ENCODE data around the gene NT5C2.
"Not testable (repeated sequence)": the region's sequence is repeated elsewhere in the genome, so short reads cannot be mapped to it uniquely, and the experiment has no call there.

The NT5C2 gene

DNA sequence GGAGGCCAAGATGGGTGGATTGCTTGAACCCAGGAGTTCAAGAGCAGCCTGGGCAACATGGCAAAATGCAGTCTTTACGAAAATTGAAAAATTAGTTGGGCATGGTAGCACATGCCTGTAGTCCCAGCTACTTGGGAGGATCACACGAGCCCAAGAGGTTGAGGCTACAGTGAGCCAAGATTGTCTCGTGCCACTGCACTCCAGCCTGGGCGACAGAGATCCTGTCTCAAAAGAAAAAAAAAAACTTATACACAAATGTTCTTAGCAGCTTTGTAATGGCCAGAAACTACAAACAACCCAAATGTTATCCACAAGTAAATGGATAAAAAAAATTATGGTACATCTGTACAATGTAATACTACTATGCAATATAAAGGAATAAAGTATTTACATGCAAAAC, 12.6 kb downstream of the NT5C2 start:
- Histone ChIP-seq H3K36me3 (ENCODE audit: insufficient read depth, low read length) (no peaks in the 10 kb centered on the region), H3K4me3 (no peak overlapping the region), H3K9ac (ENCODE audit: insufficient read length) (no peak overlapping the region), H3K27ac (no peak overlapping the region), H3K9me3 (ENCODE audit: low read depth, low read length) (no peaks in the 10 kb centered on the region)
- DNase-seq (ENCODE audit: low read depth, low spot score), result no peak
- no peak for TF ChIP-seq FOXP2 (optimal IDR thresholded peaks at IDR 0.05; ENCODE audit: control extremely low read depth, extremely low read length, insufficient read depth)
- TF ChIP-seq EZH2 (IDR thresholded peaks at IDR 0.05), result no peak
- no peak for TF ChIP-seq POLR2AphosphoS5 (IDR thresholded peaks at IDR 0.05; ENCODE audit: borderline replicate concordance, low read depth, low read length)

DNA sequence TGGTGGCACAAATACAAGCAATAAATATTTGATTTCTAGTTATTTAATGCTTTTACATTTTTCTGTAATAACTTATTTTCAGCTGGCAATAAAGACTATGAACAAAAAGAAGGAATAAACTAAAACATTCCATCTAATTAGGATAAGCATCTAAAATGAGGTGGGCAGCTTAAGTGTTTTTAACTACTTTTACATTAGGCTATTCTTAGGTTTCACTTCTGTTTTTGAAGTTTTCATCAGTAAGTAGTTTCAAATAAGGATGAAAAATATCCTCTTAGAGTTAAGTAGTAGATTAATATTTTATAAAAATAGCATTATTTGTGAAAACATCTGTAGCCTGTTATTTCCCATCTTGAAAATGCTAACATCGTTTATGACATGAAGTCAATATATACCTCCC, 15.9 kb downstream of the NT5C2 start:
- Histone ChIP-seq H3K9ac (ENCODE audit: insufficient read length) (no peak overlapping the region), H3K9me3 (ENCODE audit: low read depth, low read length) (no peaks in the 10 kb centered on the region), H3K27ac (no peak overlapping the region), H3K36me3 (ENCODE audit: insufficient read depth, low read length) (peaks cover 6% of the 10 kb centered on the region; the same call in 1 of the 2 replicates), H3K4me3 (no peak overlapping the region)
- no peak for DNase-seq (ENCODE audit: low read depth, low spot score)
- TF ChIP-seq EZH2 (IDR thresholded peaks at IDR 0.05), result no peak
- no peak for TF ChIP-seq FOXP2 (optimal IDR thresholded peaks at IDR 0.05; ENCODE audit: control extremely low read depth, extremely low read length, insufficient read depth)
- no peak for TF ChIP-seq POLR2AphosphoS5 (IDR thresholded peaks at IDR 0.05; ENCODE audit: borderline replicate concordance, low read depth, low read length)

DNA sequence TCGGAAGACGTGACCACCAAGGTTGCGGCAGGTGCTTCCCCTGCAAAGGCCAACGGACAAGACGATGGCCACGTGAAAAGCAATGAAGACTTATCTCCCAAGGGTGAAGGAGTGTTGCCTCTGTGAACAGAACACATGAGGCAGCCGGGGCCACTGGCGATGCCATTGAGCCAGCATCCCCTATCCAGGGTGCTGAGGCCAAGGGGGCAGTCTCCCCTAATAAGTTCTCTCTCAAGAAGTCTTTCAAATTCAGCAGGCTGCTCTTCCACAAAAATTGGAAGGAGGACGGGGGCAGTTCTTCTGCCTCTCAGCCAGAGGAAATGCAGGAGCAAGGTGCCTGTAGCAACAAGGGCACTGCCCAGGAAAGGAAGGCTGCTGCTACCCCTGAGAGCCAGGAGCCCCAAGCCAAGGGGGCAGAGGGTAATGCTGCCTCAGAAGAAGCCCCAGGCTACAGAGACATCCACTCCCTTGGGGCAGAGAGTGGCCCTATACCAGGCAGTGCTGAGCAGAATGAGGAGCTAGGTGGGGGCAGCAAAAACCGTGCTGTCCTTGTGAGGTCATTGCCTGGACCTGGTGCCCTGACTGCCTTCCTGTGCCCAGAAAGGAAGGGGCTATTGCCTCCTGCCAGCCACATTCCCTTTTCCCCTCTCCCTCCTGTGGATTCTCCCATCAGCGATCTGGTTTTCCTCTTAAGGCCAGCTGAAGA, 17.3 kb downstream of the NT5C2 start:
- H3K36me3 ChIP-seq (ENCODE audit: insufficient read depth, low read length), result peaks cover 6% of the 10 kb centered on the region; the same call in 1 of the 2 replicates
- no peak overlapping the region for H3K9ac ChIP-seq (ENCODE audit: insufficient read length)

DNA sequence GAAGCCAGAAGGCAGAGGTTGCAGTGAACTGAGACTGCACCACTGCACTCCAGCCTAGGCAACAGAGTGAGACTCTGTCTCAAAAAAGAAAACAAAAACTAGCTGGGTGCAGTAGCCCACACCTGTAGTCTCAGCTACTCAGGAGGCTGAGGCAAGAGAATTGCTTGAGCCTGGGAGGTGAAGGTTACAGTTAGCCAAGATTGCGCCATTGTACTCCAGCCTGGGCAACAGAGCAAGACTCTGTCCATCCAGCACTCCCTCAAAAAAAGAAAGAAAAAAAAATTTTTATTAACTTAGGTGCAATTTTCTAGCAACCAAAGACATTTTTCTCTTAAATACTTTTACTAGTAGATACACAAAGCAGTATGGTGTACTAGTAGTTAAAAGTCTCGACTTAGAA, 18.7 kb downstream of the NT5C2 start:
- not testable (repeated sequence) for H3K4me3 ChIP-seq; H3K9me3 ChIP-seq (ENCODE audit: low read depth, low read length); DNase-seq (ENCODE audit: low read depth, low spot score); H3K27ac ChIP-seq; H3K9ac ChIP-seq (ENCODE audit: insufficient read length); H3K36me3 ChIP-seq (ENCODE audit: insufficient read depth, low read length)

More for the DNA sequence above, 17.3 kb downstream of the NT5C2 start:
- Histone ChIP-seq H3K4me3 (no peak overlapping the region), H3K27ac (no peak overlapping the region), H3K9me3 (ENCODE audit: low read depth, low read length) (no peaks in the 10 kb centered on the region)
- TF ChIP-seq EZH2 (IDR thresholded peaks at IDR 0.05) (no peak), FOXP2 (optimal IDR thresholded peaks at IDR 0.05; ENCODE audit: control extremely low read depth, extremely low read length, insufficient read depth) (no peak), POLR2AphosphoS5 (IDR thresholded peaks at IDR 0.05; ENCODE audit: borderline replicate concordance, low read depth, low read length) (no peak)
- no peak for DNase-seq (ENCODE audit: low read depth, low spot score)

GRCh38 chr10:103171278-103171677, 21.8 kb downstream of the NT5C2 start:
- TF ChIP-seq POLR2AphosphoS5 (IDR thresholded peaks at IDR 0.05; ENCODE audit: borderline replicate concordance, low read depth, low read length) (no peak), FOXP2 (optimal IDR thresholded peaks at IDR 0.05; ENCODE audit: control extremely low read depth, extremely low read length, insufficient read depth) (no peak), EZH2 (IDR thresholded peaks at IDR 0.05) (no peak)
- H3K36me3 ChIP-seq (ENCODE audit: insufficient read depth, low read length), result peaks cover 6% of the 10 kb centered on the region; the same call in 1 of the 2 replicates
- H3K27ac ChIP-seq, result no peak overlapping the region

DNA sequence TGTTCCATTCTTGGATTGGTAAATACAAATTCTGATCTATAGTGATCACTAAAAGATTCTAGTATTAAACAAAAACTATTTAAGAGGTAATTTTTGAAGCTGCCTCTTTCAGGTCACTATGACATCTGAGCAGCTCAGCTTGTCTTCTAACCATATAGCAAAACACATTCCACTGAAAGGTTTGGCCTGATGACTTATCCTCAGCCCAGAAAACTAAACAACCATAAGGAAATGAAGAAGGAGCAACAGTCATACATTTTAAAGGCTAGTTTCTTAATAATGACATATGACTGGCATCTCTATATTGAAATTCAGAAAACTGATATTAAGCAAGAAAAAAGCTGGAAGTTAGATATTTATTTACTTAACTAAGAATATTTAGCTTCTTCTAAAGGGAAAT, 24.6 kb downstream of the NT5C2 start:
- no peak for DNase-seq (ENCODE audit: low read depth, low spot score)
- Histone ChIP-seq H3K27ac (no peak overlapping the region), H3K9ac (ENCODE audit: insufficient read length) (no peak overlapping the region), H3K4me3 (no peak overlapping the region), H3K36me3 (ENCODE audit: insufficient read depth, low read length) (peaks cover 6% of the 10 kb centered on the region; the same call in 1 of the 2 replicates), H3K9me3 (ENCODE audit: low read depth, low read length) (no peaks in the 10 kb centered on the region)
- no peak for TF ChIP-seq FOXP2 (optimal IDR thresholded peaks at IDR 0.05; ENCODE audit: control extremely low read depth, extremely low read length, insufficient read depth)
- TF ChIP-seq POLR2AphosphoS5 (IDR thresholded peaks at IDR 0.05; ENCODE audit: borderline replicate concordance, low read depth, low read length), result no peak
- TF ChIP-seq EZH2 (IDR thresholded peaks at IDR 0.05), result no peak

More at GRCh38 chr10:103171278-103171677, 21.8 kb downstream of the NT5C2 start:
- Histone ChIP-seq H3K9ac (ENCODE audit: insufficient read length) (no peak overlapping the region), H3K4me3 (no peak overlapping the region), H3K9me3 (ENCODE audit: low read depth, low read length) (no peaks in the 10 kb centered on the region)
- DNase-seq (ENCODE audit: low read depth, low spot score), result no peak

DNA sequence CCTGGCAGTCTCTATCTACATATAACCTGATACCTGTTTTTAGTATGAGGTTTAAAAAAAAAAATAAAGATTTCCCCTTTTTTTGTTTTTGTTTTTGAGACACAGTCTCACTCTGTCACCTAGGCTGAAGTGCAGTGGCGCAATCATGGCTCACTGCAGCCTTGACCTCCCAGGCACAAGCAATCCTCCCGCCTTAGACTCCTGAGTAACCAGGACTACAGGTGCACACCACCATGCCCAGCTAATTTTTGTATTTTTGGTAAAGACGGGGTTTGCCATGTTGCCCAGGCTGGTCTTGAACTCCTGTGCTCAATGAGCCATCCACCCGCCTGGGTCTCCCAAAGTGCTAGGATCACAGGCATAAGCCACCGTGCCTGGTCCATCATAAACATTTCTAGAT, 25.5 kb downstream of the NT5C2 start:
- not testable (repeated sequence) for H3K4me3 ChIP-seq; H3K36me3 ChIP-seq (ENCODE audit: insufficient read depth, low read length); H3K9ac ChIP-seq (ENCODE audit: insufficient read length); H3K9me3 ChIP-seq (ENCODE audit: low read depth, low read length); DNase-seq (ENCODE audit: low read depth, low spot score); H3K27ac ChIP-seq

DNA sequence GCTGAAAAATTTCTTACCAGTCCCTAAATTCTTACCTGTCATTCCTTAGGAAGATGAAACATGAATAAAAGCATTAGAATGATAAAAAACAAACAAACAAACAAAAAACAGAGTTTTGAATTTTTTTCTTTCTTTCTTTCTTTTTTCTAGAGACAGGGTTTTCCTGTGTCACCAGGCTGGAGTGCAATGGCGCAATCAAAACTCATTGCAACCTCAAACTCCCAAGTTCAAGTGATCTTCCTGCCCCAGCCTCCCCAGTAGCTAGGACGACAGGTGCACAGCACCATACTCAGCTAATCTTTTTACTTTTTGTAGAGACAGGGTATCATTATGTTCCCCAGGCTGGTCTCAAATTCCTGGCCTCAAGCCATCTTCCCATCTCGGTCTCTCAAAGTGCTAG, 26.5 kb downstream of the NT5C2 start:
- Histone ChIP-seq H3K9me3 (ENCODE audit: low read depth, low read length) (no peaks in the 10 kb centered on the region), H3K36me3 (ENCODE audit: insufficient read depth, low read length) (no peaks in the 10 kb centered on the region), H3K9ac (ENCODE audit: insufficient read length) (no peak overlapping the region), H3K27ac (no peak overlapping the region), H3K4me3 (no peak overlapping the region)
- DNase-seq (ENCODE audit: low read depth, low spot score), result no peak
- TF ChIP-seq POLR2AphosphoS5 (IDR thresholded peaks at IDR 0.05; ENCODE audit: borderline replicate concordance, low read depth, low read length) (no peak), FOXP2 (optimal IDR thresholded peaks at IDR 0.05; ENCODE audit: control extremely low read depth, extremely low read length, insufficient read depth) (no peak), EZH2 (IDR thresholded peaks at IDR 0.05) (no peak)

DNA sequence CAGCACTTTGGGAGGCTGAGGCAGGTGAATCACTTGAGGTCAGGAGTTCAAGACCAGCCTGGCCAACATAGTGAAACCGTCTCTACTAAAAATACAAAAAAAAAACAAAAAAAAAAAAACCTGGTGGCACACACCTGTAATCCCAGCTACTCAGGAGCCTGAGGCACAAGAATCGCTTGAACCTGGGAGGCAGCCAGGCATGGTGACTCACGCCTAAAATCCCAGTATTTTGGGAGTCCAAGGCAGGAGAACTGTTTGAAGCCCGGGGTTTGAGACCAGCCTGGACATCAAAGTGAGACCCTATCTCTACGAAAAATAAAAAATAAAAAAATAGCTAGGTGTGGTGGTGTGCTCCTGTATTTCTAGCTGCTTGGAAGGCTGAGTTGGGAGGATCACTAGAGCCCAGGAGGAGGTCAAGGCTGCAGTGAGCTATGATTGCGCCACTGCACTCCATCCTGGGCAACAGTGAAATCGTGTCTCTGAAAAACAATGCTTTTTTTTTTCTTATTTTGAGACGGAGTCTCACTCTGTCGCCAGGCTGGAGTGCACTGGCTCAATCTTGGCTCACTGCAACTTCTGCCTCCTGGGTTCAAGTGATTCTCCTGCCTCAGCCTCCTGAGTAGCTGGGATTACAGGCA, 29.2 kb downstream of the NT5C2 start:
- not testable (repeated sequence) for H3K27ac ChIP-seq; H3K36me3 ChIP-seq (ENCODE audit: insufficient read depth, low read length); H3K4me3 ChIP-seq; H3K9ac ChIP-seq (ENCODE audit: insufficient read length); DNase-seq (ENCODE audit: low read depth, low spot score); H3K9me3 ChIP-seq (ENCODE audit: low read depth, low read length)

All from SK-N-MC (cell line).